GM08714 (cell line): ENCODE results near the gene TUBAL3.

ENCODE experiments used
- H3K4me3 ChIP-seq: fragments of 200-500 bp; sonication (Bioruptor generic); 2 replicates; pipeline ENCODE4 v1.5.1; 2014; ENCODE audit warnings: mild to moderate bottlenecking, low read length, inconsistent platforms
- ZNF274 ChIP-seq: IDR thresholded peaks from 2 replicates; pipeline ENCODE4 v1.6.1; 2012; ENCODE audit warnings: mild to moderate bottlenecking, low read depth, low read length

The TUBAL3 gene

DNA sequence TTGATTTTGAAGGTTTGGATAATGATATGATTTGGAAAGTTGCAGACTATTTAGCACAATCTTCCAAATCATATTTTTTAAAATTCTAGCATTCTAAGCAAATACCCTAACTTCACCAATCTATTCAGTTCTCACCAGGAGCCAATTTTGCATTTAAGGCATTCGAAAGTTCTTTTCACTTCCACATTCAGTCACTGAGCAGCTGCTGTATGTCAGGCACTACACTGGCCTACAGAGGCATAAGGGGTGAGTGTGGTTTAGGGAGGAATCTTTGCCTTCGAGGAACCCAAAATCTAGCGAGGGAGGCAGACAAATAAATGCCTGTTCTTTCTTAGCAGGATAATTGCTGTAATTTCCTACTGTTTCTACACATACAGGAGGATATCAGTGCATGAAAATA lies 50.6 kb downstream of the TUBAL3 start:
- H3K4me3 ChIP-seq: no peak overlapping the region
- no peak for TF ChIP-seq ZNF274

DNA sequence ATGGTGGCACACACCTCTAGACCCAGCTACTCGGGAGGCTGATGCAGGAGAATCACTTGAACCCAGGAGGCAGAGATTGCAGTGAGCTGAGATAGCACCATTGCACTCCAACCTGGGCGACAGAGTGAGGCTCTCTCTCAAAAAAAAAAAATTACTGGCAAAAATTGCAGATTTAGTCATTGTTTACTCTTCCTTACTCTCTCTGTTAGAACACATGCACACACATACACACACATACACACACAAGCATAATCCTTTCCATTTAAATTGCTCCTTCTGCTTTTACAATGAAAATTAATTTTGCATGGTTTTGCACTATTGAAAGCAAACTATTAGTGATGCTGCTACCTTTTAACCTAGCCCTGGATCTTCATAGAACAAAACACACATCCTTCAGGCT lies 55.3 kb downstream of the TUBAL3 start:
- no peak for TF ChIP-seq ZNF274
- H3K4me3 ChIP-seq: no peak overlapping the region

DNA sequence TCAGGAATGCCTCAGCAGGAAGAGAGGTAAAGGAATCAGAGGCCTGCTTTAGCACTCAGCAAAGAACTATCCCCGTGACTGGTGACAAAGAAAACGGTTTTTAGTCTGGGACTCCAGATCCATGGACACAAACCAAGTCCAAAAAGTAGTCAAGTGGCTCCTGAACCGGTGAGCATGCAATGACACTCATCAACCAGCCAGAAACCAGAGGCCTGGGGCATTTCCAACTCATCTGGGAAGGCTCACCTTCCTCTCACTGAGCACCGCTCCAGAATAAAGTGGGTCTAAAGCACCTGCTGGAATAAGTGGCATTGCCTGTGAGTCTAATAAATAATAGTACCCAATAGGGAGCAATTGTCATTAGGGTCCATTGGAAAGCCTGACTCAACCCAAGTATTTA lies 57.7 kb downstream of the TUBAL3 start:
- no peak overlapping the region for H3K4me3 ChIP-seq
- no peak for TF ChIP-seq ZNF274

DNA sequence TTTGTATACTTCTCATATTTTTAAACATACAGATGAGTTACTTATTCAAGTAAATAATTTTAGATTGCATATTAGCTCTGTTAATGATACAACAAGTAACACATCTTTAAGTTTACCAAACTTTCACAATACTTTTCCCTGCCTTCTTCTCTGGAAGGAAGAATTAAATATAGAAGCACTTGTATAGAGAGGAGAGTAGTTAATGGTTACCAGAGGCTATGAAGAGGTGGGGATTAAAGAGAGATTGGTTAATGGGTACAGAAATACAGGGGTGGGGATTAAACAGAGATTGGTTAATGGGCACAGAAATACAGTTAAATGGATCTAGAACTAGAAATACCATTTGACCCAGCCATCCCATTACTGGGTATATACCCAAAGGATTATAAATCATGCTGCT lies 59.9 kb downstream of the TUBAL3 start:
- no peak for TF ChIP-seq ZNF274
- no peak overlapping the region for H3K4me3 ChIP-seq

DNA sequence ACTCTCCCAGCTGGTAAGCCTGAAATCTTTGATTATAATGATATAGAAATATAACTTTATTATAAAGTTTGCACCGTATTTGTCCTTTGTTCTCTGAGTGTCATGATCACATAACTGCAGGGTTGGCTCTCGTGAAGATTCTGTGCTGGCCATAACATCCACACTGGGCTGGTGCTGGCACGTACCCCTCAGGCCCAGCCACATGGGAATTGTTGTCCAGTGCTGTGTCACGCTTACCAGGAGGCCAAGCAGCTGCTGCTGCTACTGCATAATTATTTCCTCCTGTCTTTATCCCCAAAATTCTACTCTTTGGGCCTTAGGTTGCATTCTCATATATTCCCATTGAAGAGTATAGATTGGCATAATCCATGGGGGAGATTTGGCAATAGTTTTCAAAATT lies 60.6 kb downstream of the TUBAL3 start:
- H3K4me3 ChIP-seq: no peak overlapping the region
- no peak for TF ChIP-seq ZNF274

DNA sequence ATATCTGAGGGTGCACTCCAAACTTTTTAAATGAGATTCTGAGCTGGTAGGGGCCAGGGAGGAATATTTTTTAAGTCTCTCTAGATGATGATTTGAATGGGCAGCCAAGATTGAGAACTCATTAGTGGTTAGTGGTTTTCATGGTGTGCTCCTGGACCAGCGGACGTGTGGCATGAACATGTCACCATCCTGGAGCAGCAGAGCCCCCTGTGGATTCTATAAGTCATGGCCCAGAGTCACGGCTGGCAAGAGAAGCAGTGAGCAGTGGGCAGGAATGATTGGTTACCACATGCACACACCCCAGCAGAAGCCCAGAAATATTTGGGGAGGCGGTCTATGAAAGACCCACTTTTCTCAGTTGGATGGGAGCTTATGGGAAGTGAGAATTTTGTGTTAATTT lies 61.1 kb downstream of the TUBAL3 start:
- no peak for TF ChIP-seq ZNF274
- H3K4me3 ChIP-seq: no peak overlapping the region
